AG10803 (cell line): Measurements from ENCODE around the gene EFCAB6.

Experiments
- DNase-seq: peaks from one replicate; pipeline ENCODE4 v3.0.0; 2010; ENCODE audit warnings: low read depth
- H3K4me3 ChIP-seq: 2 replicates; pipeline ENCODE4 v1.5.1; 2011; ENCODE audit warnings: mild to moderate bottlenecking, low read length, control low read depth
- CTCF ChIP-seq: conservative IDR thresholded peaks from 2 replicates; pipeline ENCODE4 v1.5.1; 2011; ENCODE audit warnings: mild to moderate bottlenecking, low read length, control low read depth, inconsistent platforms

Gene EFCAB6

GRCh38 chr22:43731988-43732387 lies 80.1 kb downstream of the EFCAB6 start:
- no peak overlapping the region for H3K4me3 ChIP-seq
- TF ChIP-seq CTCF: no peak
- peak; percentile 9 for DNase-seq

GRCh38 chr22:43726964-43727543 lies 85.1 kb downstream of the EFCAB6 start:
- H3K4me3 ChIP-seq: no peak overlapping the region
- DNase-seq: no peak
- TF ChIP-seq CTCF: no peak

- peak; percentile 15 for DNase-seq
- H3K4me3 ChIP-seq: no peak overlapping the region
- no peak for TF ChIP-seq CTCF
These were observed 85.8 kb downstream of the EFCAB6 start for GRCh38 chr22:43726322-43726721.

GRCh38 chr22:43723816-43724215 lies 88.3 kb downstream of the EFCAB6 start:
- TF ChIP-seq CTCF: no peak
- DNase-seq: peak; percentile 16
- H3K4me3 ChIP-seq: no peak overlapping the region

- no peak overlapping the region for H3K4me3 ChIP-seq
- no peak for TF ChIP-seq CTCF
- no peak for DNase-seq
These were observed 89.7 kb downstream of the EFCAB6 start for GRCh38 chr22:43722444-43722843.

- H3K4me3 ChIP-seq: no peak overlapping the region
- DNase-seq: no peak
- no peak for TF ChIP-seq CTCF
These were observed 91.4 kb downstream of the EFCAB6 start for GRCh38 chr22:43720716-43721115.

GRCh38 chr22:43714104-43714503 lies 98.0 kb downstream of the EFCAB6 start:
- no peak for DNase-seq
- no peak overlapping the region for H3K4me3 ChIP-seq
- no peak for TF ChIP-seq CTCF
